ENCODE data around the gene TTC12. TPM values are rescaled to one million over a fixed set of nuclear protein-coding genes. Genes with fewer than 3 reads are reported as not detected.

Gene TTC12
- total RNA-seq, 2 experiments from 2014 or later, result 3.6 to 3.9 TPM

GRCh38 chr11:113304916-113305315 is 9.5 kb upstream of the TTC12 start:
- no peak for DNase-seq (ENCODE audit: low spot score)
- Histone ChIP-seq H3K4me1 (ENCODE audit: insufficient read depth, low read length, poor library complexity, severe bottlenecking) (no peaks in the 10 kb centered on the region), H3K79me2 (ENCODE audit: insufficient read depth, low read depth, low read length) (no peaks in the 10 kb centered on the region), H3K9me2 (ENCODE audit: insufficient read depth, low read length) (no peaks in the 10 kb centered on the region), H3K9me3 (ENCODE audit: low read length) (no peaks in the 10 kb centered on the region), H4K20me1 (ENCODE audit: insufficient read depth, low read length) (no peaks in the 10 kb centered on the region), H3K4me2 (ENCODE audit: low read length) (no peak overlapping the region), H3K4me3 (ENCODE audit: low read depth, low read length, poor library complexity, severe bottlenecking) (no peak overlapping the region), H3K27ac (ENCODE audit: low read depth, low read length, poor library complexity, severe bottlenecking) (no peak overlapping the region), H3K36me3 (ENCODE audit: insufficient read depth, low read length) (no peaks in the 10 kb centered on the region), H2AFZ (ENCODE audit: low read length) (no peak overlapping the region)
- intact Hi-C loops (cut with micrococcal nuclease; ENCODE audit: unreplicated experiment), result loop anchor here (1.0 to 5.0 kb wide), 4 partner anchors 228 to 958 kb away; no protein-coding TSS in a partner anchor
- no TSS peak for BruUV-seq (replicated peaks)
- ChIA-PET POLR2A (interaction anchor here (0.6 kb wide), 1 partner anchor 1019 kb away, joined by 3 read pairs; no protein-coding TSS in a partner anchor), CTCF (ENCODE audit: unreplicated experiment) (no interaction called here)
- no peak for TF ChIP-seq CTCF (conservative IDR thresholded peaks at IDR 0.05; ENCODE audit: low read length)
- TF ChIP-seq EZH2phosphoT487 (IDR thresholded peaks at IDR 0.05; ENCODE audit: borderline replicate concordance, low read depth, low read length), result no peak

GRCh38 chr11:113305440-113306336 is 8.7 kb upstream of the TTC12 start:
- Histone ChIP-seq H3K36me3 (ENCODE audit: insufficient read depth, low read length) (no peaks in the 10 kb centered on the region), H3K79me2 (ENCODE audit: insufficient read depth, low read depth, low read length) (no peaks in the 10 kb centered on the region), H3K9me3 (ENCODE audit: low read length) (no peaks in the 10 kb centered on the region), H3K4me1 (ENCODE audit: insufficient read depth, low read length, poor library complexity, severe bottlenecking) (no peaks in the 10 kb centered on the region), H3K4me2 (ENCODE audit: low read length) (no peak overlapping the region), H3K9me2 (ENCODE audit: insufficient read depth, low read length) (no peaks in the 10 kb centered on the region), H3K4me3 (ENCODE audit: low read depth, low read length, poor library complexity, severe bottlenecking) (no peak overlapping the region), H4K20me1 (ENCODE audit: insufficient read depth, low read length) (no peaks in the 10 kb centered on the region), H3K27ac (ENCODE audit: low read depth, low read length, poor library complexity, severe bottlenecking) (no peak overlapping the region), H2AFZ (ENCODE audit: low read length) (no peak overlapping the region)
- peak; percentile 89 for TF ChIP-seq CTCF (conservative IDR thresholded peaks at IDR 0.05; ENCODE audit: low read length)
- TF ChIP-seq EZH2phosphoT487 (IDR thresholded peaks at IDR 0.05; ENCODE audit: borderline replicate concordance, low read depth, low read length), result no peak
- ChIA-PET POLR2A (interaction anchor here (0.5 to 0.6 kb wide), 2 partner anchors 555 to 1020 kb away, joined by 3 read pairs; no protein-coding TSS in a partner anchor), CTCF (ENCODE audit: unreplicated experiment) (interaction anchor here (0.9 kb wide), 1 partner anchor 226 kb away, joined by 3 read pairs; no protein-coding TSS in a partner anchor)
- BruUV-seq (replicated peaks), result no TSS peak
- intact Hi-C loops (cut with micrococcal nuclease; ENCODE audit: unreplicated experiment), result loop anchor here (1.0 to 5.0 kb wide), 4 partner anchors 227 to 957 kb away; no protein-coding TSS in a partner anchor
- peak; percentile 53 for DNase-seq (ENCODE audit: low spot score)

Measured in OCI-LY7 (cell line).